Measurements from ENCODE around the gene ENDOG.
"Not testable (repeated sequence)": the region's sequence is repeated elsewhere in the genome, so short reads cannot be mapped to it uniquely, and the experiment has no call there.

ENDOG gene

DNA sequence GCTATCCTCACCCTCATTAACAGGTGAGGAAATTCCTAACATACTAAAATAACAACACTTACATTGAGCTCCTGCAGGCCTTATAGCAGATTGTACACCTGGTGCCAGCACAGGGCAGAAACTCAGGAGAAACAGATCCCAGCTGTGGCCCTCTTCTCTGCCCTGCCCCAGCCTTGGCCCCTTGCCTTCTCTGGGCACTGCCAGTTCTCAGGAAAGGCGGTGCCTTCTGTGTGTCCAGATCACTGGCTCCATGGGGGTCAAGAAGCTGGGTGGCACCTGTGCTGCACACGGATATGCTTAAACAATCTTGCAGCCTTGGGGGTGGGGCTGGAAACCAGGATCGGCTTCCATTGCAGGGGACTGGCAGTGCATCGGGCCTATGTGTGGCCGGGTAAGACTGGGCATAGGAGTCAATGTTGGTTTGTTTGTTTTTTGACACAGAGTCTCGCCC is 44.1 kb downstream of the ENDOG start:
- no peak for DNase-seq (ENCODE audit: low read depth)

DNA sequence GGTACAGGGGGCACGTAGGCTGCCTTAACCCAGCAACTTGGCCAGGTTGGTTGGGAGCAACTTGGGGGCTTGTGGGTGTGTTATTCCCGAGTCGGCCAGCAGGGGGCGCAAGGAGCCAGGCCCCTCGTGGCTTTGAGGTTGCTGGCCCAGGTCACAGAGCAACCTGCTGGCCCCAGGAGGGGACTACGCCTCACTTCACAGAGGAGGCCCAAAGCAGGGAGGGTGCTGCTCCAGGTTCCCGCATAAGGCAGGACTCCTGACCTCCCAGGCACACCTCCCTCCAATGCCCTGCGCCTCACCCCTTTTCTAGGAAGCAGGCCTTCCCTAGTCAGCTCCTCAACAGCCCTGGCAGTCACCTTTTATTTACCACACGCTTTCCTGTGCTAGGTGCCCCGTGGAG is 45.3 kb downstream of the ENDOG start:
- peak; percentile 44 for DNase-seq (ENCODE audit: low read depth)

DNA sequence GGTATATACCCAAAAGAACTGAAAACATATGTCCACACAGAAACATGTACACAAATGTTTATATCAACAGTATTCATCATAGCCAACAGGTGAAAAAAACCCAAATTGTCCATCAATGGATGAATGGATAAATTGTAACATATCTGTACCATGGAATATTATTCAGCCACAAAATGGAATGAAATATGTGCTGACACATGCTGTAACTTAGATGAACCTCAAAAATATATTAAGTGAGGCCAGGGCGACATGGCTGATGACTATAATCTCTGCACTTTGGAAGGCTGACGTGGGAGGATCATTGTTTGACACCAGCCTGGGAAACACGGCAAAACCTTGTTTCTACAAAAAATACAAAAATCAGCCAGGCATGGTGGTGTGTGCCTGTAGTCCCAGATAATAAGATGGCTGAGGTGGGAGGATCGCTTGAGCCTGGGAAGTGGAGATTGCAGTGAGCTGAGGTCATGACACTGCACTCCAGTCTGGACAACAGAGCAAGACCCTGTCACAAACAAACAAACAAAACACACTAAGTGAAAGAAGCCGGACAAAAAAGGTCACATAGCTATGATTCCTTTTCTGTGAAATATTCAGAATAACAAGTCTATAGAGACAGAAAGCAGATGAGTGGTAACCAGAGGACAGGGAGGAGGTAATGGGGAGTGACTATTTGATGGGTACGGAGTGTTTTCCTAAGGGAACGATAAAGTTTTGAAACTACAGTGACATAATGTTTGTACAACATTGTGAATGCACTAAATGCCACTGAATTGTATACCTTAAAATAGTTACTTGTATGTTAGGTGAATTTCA is 52.0 kb downstream of the ENDOG start:
- no peak for DNase-seq (ENCODE audit: low read depth)

DNA sequence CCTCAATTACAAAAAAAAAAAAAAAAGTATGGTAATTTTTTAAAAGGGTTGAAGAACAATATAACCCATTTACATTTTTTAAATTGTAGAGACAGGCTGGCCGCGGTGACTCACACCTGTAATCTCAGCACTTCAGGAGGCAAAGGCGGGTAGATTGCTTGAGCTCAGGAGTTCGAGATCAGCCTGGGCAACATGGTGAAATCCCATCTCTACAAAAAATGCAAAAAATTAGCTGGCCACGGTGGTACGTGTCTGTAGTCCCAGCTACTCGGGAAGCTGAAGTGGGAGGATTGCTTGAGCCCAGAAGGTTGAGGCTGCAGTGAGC is 52.6 kb downstream of the ENDOG start:
- not testable (repeated sequence) for DNase-seq (ENCODE audit: low read depth)

All from iris pigment epithelial cell (primary cell).